ENCODE measurements around the gene FURIN. TPM values are rescaled to one million over a fixed set of nuclear protein-coding genes. Genes with fewer than 3 reads are reported as not detected.

Gene FURIN
- total and polyA plus RNA-seq, 9 of the 15 experiments (the other 6 are each of a cell fraction or from before 2014, with no cell fraction given), result 0.92 to 99.9 (median 34.8) TPM

DNA sequence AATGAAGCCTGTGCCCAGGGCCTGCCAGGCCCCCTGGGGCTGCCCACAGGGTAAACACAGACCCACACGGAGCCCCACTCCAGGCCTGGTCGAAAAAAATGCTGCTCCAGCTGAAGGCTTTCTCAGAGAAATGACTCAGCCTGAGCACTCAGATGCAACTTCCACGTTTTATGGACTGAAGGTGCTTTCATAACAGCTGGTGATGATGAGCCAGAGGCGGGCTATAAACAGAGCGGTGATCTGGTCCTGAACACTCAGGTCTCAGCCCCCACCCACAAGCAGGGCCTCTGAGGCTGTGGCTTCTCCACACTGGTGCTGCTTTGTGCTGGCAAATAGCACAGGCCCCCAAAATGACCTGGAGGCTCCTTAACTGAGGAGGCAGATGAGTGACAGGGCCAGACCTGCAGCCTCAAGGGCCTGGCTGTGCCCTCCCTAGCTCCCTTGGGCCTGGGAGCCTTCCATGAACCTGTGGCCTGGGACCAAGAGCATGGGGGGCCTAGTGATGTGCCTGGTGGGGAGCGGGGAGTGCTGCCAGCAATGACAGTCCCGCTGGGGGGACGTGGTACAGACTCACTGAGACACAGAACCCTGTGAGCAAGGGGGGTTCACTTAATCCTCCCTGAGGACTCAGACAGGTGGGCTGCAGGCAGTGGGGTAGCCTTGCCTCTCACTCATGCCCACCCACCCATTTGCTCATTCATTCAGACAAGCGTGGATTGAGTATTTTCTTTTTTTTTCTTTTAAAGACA is 23.0 kb upstream of the FURIN start:
- Histone ChIP-seq H3K4me1 (replicated peaks in 1 of 2; ENCODE audit: control insufficient read depth in 2 of 2, insufficient read depth in 2 of 2, low read length in 2 of 2) (peaks cover 32 to 36% of the 10 kb centered on the region in 2 experiments), H4K20me1 (replicated peaks; ENCODE audit: control insufficient read depth, insufficient read depth, low read length) (no peaks in the 10 kb centered on the region), H3K4me3 (no peak overlapping the region), H3K79me2 (ENCODE audit: control insufficient read depth, insufficient read depth, low read length) (no peaks in the 10 kb centered on the region), H3K4me2 (ENCODE audit: insufficient read depth, low read length) (peak overlapping the region; percentile 33; the same call in 1 of the 2 replicates), H3K9ac (ENCODE audit: insufficient read depth in 1 of 2, low read depth in 2 of 2, low read length in 2 of 2) (peak overlapping the region; percentile 41 to 85; a peak in 3 of 4 replicates), H3K9me1 (ENCODE audit: control insufficient read depth, insufficient read depth, low read length) (no peaks in the 10 kb centered on the region), H3K27ac (ENCODE audit: extremely low read depth, low read depth, low read length) (peak overlapping the region; percentile 69; the same call in 2 of the 3 replicates), H3K36me3 (ENCODE audit: control insufficient read depth, insufficient read depth, low read length) (no peaks in the 10 kb centered on the region), H3K27me3 (ENCODE audit: control insufficient read depth in 2 of 2, insufficient read depth in 2 of 2, low read length in 2 of 2) (no peaks in the 10 kb centered on the region), H2AFZ (ENCODE audit: low read depth, low read length) (peak overlapping the region; percentile 91), H3K9me3 (replicated peaks; ENCODE audit: control insufficient read depth, insufficient read depth, low read depth, low read length) (no peaks in the 10 kb centered on the region)
- FAIRE-seq, result peak; percentile 86
- POLR2A ChIA-PET, result interaction anchor here (0.6 to 0.9 kb wide), 3 partner anchors 19 to 56 kb away, joined by 3 to 4 read pairs (median 3); no protein-coding TSS in a partner anchor
- ATAC-seq, result peak; percentile 41
- CTCF ChIA-PET (ENCODE audit: low intra/inter-chr PET ratio), result no interaction called here
- in situ Hi-C loops (cut with MboI) (no loop called here), intact Hi-C loops (cut with micrococcal nuclease) (no loop called here)
- peak in 3 of 4 experiments; percentile 41 to 73 (median 49) for DNase-seq (ENCODE audit: extremely low read depth in 1 of 4, low spot score in 3 of 4)
- WGBS (ENCODE audit: insufficient coverage, low coverage, missing lambda C conversion rate), result 48% methylated on average over 9 of the region's 9 CpGs
- no TSS peak for BruUV-seq (replicated peaks)
- TF ChIP-seq DNMT1 (IDR thresholded peaks at IDR 0.05) (no peak), HNRNPL (IDR thresholded peaks at IDR 0.05; ENCODE audit: low read depth, low read length) (no peak), CREM (IDR thresholded peaks at IDR 0.05; ENCODE audit: low read depth) (peak; percentile 42; the same call in 1 of the 2 replicates), BRD9 (IDR thresholded peaks at IDR 0.05; ENCODE audit: low read depth, partially characterized antibody) (no peak), KLF16 (IDR thresholded peaks at IDR 0.05) (no peak), ZNF778 (CRISPR knock-in tag; IDR thresholded peaks at IDR 0.05) (no peak), RBM34 (IDR thresholded peaks at IDR 0.05; ENCODE audit: borderline replicate concordance, insufficient read depth, low read length) (no peak), CHD4 (IDR thresholded peaks at IDR 0.05; ENCODE audit: insufficient read depth, insufficient replicate concordance, low read depth, low read length, poor library complexity, severe bottlenecking) (no peak)
- TF ChIP-seq, protein P1, sequence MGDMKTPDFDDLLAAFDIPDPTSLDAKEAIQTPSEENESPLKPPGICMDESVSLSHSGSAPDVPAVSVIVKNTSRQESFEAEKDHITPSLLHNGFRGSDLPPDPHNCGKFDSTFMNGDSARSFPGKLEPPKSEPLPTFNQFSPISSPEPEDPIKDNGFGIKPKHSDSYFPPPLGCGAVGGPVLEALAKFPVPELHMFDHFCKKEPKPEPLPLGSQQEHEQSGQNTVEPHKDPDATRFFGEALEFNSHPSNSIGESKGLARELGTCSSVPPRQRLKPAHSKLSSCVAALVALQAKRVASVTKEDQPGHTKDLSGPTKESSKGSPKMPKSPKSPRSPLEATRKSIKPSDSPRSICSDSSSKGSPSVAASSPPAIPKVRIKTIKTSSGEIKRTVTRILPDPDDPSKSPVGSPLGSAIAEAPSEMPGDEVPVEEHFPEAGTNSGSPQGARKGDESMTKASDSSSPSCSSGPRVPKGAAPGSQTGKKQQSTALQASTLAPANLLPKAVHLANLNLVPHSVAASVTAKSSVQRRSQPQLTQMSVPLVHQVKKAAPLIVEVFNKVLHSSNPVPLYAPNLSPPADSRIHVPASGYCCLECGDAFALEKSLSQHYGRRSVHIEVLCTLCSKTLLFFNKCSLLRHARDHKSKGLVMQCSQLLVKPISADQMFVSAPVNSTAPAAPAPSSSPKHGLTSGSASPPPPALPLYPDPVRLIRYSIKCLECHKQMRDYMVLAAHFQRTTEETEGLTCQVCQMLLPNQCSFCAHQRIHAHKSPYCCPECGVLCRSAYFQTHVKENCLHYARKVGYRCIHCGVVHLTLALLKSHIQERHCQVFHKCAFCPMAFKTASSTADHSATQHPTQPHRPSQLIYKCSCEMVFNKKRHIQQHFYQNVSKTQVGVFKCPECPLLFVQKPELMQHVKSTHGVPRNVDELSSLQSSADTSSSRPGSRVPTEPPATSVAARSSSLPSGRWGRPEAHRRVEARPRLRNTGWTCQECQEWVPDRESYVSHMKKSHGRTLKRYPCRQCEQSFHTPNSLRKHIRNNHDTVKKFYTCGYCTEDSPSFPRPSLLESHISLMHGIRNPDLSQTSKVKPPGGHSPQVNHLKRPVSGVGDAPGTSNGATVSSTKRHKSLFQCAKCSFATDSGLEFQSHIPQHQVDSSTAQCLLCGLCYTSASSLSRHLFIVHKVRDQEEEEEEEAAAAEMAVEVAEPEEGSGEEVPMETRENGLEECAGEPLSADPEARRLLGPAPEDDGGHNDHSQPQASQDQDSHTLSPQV (IDR thresholded peaks at IDR 0.05), result peak; percentile 79
- TF ChIP-seq, protein P2, sequence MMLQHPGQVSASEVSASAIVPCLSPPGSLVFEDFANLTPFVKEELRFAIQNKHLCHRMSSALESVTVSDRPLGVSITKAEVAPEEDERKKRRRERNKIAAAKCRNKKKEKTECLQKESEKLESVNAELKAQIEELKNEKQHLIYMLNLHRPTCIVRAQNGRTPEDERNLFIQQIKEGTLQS (IDR thresholded peaks at IDR 0.05), result peak; percentile 88
- TF ChIP-seq, protein P2 (CRISPR knock-in tag; conservative IDR thresholded peaks at IDR 0.05), result no peak
- TF ChIP-seq, protein P3, sequence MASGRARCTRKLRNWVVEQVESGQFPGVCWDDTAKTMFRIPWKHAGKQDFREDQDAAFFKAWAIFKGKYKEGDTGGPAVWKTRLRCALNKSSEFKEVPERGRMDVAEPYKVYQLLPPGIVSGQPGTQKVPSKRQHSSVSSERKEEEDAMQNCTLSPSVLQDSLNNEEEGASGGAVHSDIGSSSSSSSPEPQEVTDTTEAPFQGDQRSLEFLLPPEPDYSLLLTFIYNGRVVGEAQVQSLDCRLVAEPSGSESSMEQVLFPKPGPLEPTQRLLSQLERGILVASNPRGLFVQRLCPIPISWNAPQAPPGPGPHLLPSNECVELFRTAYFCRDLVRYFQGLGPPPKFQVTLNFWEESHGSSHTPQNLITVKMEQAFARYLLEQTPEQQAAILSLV (tag; IDR thresholded peaks at IDR 0.05), result no peak

Measured in K562 (cell line).